ENCODE results near the gene ZNF681.

GRCh38 chr19:23771761-23772674 lies 13.3 kb upstream of the ZNF681 start:
- TF ChIP-seq CTCF (IDR thresholded peaks at IDR 0.05; ENCODE audit: low read length) (no peak), EZH2 (IDR thresholded peaks at IDR 0.05; ENCODE audit: borderline replicate concordance, low read length) (no peak)
